ENCODE measurements around the gene PCDHB11. TPM values are rescaled to one million over a fixed set of nuclear protein-coding genes. Genes with fewer than 3 reads are reported as not detected.
"Not testable (repeated sequence)": the region's sequence is repeated elsewhere in the genome, so short reads cannot be mapped to it uniquely, and the experiment has no call there.

Gene PCDHB11
- total RNA-seq = 1 to 10 TPM; 1.8 to 5.0 (median 3.6) TPM
- under 1 TPM in 1 of 3 donors, not detected in 2; 0.34 TPM for polyA plus RNA-seq

DNA sequence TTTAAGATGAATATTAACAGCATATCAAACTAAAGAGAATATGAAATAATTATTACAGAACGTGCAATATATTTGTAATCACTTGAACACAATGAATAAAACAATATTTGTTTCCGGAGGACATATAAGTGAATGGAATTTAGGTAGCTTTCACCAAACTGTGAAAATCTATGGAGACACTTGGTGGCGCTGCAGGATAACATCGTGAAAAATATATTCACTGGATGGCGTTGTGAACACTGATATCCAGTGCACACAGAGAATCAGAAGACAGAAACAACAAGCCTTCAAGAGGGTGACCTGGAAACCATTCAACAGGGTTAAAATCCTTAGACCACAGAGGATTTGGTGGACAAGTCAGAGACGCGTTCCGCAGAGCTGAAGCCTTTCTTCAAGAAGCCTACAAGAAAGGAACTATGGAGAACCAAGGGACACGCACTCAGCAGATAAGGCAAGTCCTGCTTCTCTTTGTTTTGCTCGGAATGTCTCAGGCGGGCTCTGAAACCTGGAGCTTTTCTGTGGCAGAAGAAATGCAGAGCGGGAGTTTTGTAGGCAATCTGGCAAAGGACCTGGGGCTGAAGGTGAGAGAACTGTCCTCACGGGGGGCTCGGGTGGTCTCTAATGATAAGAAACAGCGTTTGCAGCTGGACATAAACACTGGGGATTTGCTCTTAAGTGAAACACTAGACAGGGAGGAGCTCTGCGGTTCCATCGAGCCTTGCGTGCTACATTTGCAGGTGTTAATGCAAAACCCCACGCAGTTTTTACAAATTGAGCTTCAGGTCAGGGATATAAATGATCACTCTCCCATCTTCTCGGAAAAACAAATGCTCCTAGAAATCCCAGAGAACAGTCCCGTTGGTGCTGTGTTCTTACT is at the start of gene PCDHB11:
Gene PCDHB11, plus strand, starts transcription at position 269 of the 877 bp plus-strand sequence. Its CDS starts 148 bp downstream, at position 417.
- no peak for DNase-seq
- Histone ChIP-seq H3K9me3 (peaks cover 3 to 61% (median 26%) of the 10 kb centered on the region in 4 donors), H3K27ac (no peak within 1 kb of the TSS), H3K27me3 (no peaks in the 10 kb centered on the region), H3K36me3 (no peaks in the 10 kb centered on the region), H3K4me1 (no peaks in the 10 kb centered on the region), H3K4me3 (peak within 1 kb of the TSS in 1 of 4 donors; percentile 14)
- TF ChIP-seq POLR2A (IDR thresholded peaks at IDR 0.05) (no peak), POLR2AphosphoS5 (IDR thresholded peaks at IDR 0.05) (no peak), EP300 (IDR thresholded peaks at IDR 0.05) (no peak)
- TF ChIP-seq, protein P1, sequence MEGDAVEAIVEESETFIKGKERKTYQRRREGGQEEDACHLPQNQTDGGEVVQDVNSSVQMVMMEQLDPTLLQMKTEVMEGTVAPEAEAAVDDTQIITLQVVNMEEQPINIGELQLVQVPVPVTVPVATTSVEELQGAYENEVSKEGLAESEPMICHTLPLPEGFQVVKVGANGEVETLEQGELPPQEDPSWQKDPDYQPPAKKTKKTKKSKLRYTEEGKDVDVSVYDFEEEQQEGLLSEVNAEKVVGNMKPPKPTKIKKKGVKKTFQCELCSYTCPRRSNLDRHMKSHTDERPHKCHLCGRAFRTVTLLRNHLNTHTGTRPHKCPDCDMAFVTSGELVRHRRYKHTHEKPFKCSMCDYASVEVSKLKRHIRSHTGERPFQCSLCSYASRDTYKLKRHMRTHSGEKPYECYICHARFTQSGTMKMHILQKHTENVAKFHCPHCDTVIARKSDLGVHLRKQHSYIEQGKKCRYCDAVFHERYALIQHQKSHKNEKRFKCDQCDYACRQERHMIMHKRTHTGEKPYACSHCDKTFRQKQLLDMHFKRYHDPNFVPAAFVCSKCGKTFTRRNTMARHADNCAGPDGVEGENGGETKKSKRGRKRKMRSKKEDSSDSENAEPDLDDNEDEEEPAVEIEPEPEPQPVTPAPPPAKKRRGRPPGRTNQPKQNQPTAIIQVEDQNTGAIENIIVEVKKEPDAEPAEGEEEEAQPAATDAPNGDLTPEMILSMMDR (IDR thresholded peaks at IDR 0.05) = no peak
- 39 to 49% methylated on average over 21 of the region's 21 CpGs for WGBS, 2 donors
- intact Hi-C loops (cut with DNase I) = no loop called here

- no peaks in the 10 kb centered on the region for H3K36me3 ChIP-seq
- no peak within 1 kb of the TSS for H3K27ac ChIP-seq
- no peak for DNase-seq
- TF ChIP-seq POLR2AphosphoS5 (IDR thresholded peaks at IDR 0.05) = no peak
- peak within 1 kb of the TSS in 1 of 4 donors; percentile 27 for H3K4me3 ChIP-seq
- H3K4me1 ChIP-seq = no peaks in the 10 kb centered on the region
- H3K9me3 ChIP-seq = peaks cover 6 to 51% (median 28%) of the 10 kb centered on the region in 4 donors
- WGBS, 2 donors = 20 to 41% methylated on average over 18 of the region's 18 CpGs
- peaks cover 0 to 18% (median 0%) of the 10 kb centered on the region in 3 donors for H3K27me3 ChIP-seq
- intact Hi-C loops (cut with DNase I) = no loop called here
Observed at GRCh38 chr5:141149812-141150211, 49.6 kb upstream of the PCDHB11 start, which contains the start of gene PCDHB6. TSS of gene PCDHB6 (plus strand) at chr5:141150057. CDS start at chr5:141150258, 201 bp downstream.

GRCh38 chr5:141150224-141150992 is 49.0 kb upstream of the PCDHB11 start:
- TF ChIP-seq POLR2AphosphoS5 (IDR thresholded peaks at IDR 0.05) (no peak), POLR2A (IDR thresholded peaks at IDR 0.05) (no peak)
- TF ChIP-seq, protein P1 (IDR thresholded peaks at IDR 0.05) = no peak
- no peaks in the 10 kb centered on the region for H3K36me3 ChIP-seq
- peak overlapping the region in 1 of 4 donors; percentile 27 for H3K4me3 ChIP-seq
- no peak overlapping the region for H3K27ac ChIP-seq
- no peak for DNase-seq
- H3K4me1 ChIP-seq = no peaks in the 10 kb centered on the region
- WGBS, 2 donors = 49 to 66% methylated on average over 33 of the region's 33 CpGs
- peaks cover 6 to 55% (median 29%) of the 10 kb centered on the region in 4 donors for H3K9me3 ChIP-seq
- H3K27me3 ChIP-seq = peaks cover 0 to 18% (median 0%) of the 10 kb centered on the region in 3 donors
- intact Hi-C loops (cut with DNase I) = no loop called here

DNA sequence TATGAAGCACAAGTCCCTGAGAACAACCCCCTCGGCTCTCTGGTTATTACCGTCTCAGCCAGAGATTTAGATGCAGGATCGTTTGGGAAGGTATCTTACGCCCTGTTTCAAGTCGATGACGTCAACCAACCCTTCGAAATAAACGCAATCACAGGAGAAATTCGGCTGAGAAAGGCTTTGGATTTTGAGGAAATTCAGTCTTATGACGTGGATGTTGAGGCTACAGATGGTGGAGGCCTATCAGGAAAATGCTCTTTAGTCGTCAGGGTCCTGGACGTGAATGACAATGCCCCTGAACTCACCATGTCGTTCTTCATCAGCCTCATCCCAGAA is 48.5 kb upstream of the PCDHB11 start:
- Histone ChIP-seq H3K27ac (no peak overlapping the region), H3K27me3 (peaks cover 0 to 18% (median 0%) of the 10 kb centered on the region in 3 donors), H3K9me3 (peaks cover 6 to 59% (median 33%) of the 10 kb centered on the region in 4 donors), H3K4me3 (no peak overlapping the region), H3K36me3 (no peaks in the 10 kb centered on the region), H3K4me1 (no peaks in the 10 kb centered on the region)
- intact Hi-C loops (cut with DNase I) = no loop called here
- no peak for DNase-seq
- 45 to 60% methylated on average over 13 of the region's 13 CpGs for WGBS, 2 donors
- TF ChIP-seq POLR2AphosphoS5 (IDR thresholded peaks at IDR 0.05) (no peak), POLR2A (IDR thresholded peaks at IDR 0.05) (no peak), EP300 (IDR thresholded peaks at IDR 0.05) (no peak)
- TF ChIP-seq, protein P1 (IDR thresholded peaks at IDR 0.05) = no peak

GRCh38 chr5:141151632-141152031 is 47.8 kb upstream of the PCDHB11 start:
- Histone ChIP-seq H3K27me3 (peaks cover 0 to 25% (median 0%) of the 10 kb centered on the region in 3 donors), H3K9me3 (peaks cover 6 to 64% (median 33%) of the 10 kb centered on the region in 4 donors)
- intact Hi-C loops (cut with DNase I); H3K4me3 ChIP-seq; H3K27ac ChIP-seq; H3K36me3 ChIP-seq; H3K4me1 ChIP-seq; DNase-seq: not testable (repeated sequence)
- 44 to 71% methylated on average over 39 of the region's 41 CpGs for WGBS, 2 donors

GRCh38 chr5:141152096-141152495 is 47.3 kb upstream of the PCDHB11 start:
- intact Hi-C loops (cut with DNase I); H3K4me1 ChIP-seq; H3K4me3 ChIP-seq; H3K27ac ChIP-seq; H3K36me3 ChIP-seq; DNase-seq: not testable (repeated sequence)
- Histone ChIP-seq H3K9me3 (peaks cover 6 to 66% (median 34%) of the 10 kb centered on the region in 4 donors), H3K27me3 (peaks cover 0 to 27% (median 0%) of the 10 kb centered on the region in 3 donors)
- WGBS, 2 donors = 33 to 71% methylated on average over 36 of the region's 36 CpGs
